Tibial nerve (tissue), 4 donors: Measurements from ENCODE around the gene NEK11. TPM values are rescaled to one million over a fixed set of nuclear protein-coding genes. Genes with fewer than 3 reads are reported as not detected.

ENCODE experiments used
- DNase-seq, 2 donors: peaks; one replicate each; pipeline ENCODE4 v3.0.0-alpha.2; 2019; ENCODE audit warnings: low spot score in 2 of 2
- H3K27ac ChIP-seq, 4 donors: fragments of 200-600 bp; sonication (generic) in 3 of 4; one replicate each; pipeline ENCODE4 v1.5.1; 2017 to 2019; ENCODE audit warnings: mild to moderate bottlenecking in 1 of 4
- H3K27me3 ChIP-seq, 2 donors: fragments of 200-600 bp; sonication (generic) in 1 of 2; one replicate each; pipeline versions ENCODE4 v1.5.1 to v1.6.0; 2017 to 2019
- H3K36me3 ChIP-seq, 3 donors: fragments of 200-600 bp; sonication (generic); one replicate each; pipeline ENCODE4 v1.5.1; 2018 to 2019
- H3K4me1 ChIP-seq, 4 donors: fragments of 200-600 bp; sonication (generic) in 3 of 4; one replicate each; pipeline ENCODE4 v1.5.1; 2017 to 2019
- H3K4me3 ChIP-seq, 4 donors: fragments of 200-600 bp; sonication (generic) in 3 of 4; one replicate each; pipeline ENCODE4 v1.5.1; 2017 to 2019; ENCODE audit warnings: mild to moderate bottlenecking in 1 of 4, moderate library complexity in 1 of 4
- H3K9me3 ChIP-seq, 4 donors: fragments of 200-600 bp; sonication (generic) in 3 of 4; one replicate each; pipeline ENCODE4 v1.5.1; 2017 to 2019
- CTCF ChIP-seq, 5 experiments: fragments of 200-600 bp in 3 of 5; fragments of 450-650 bp in 2 of 5; sonication (generic) in 3 of 5; IDR thresholded peaks; one replicate each; pipeline ENCODE4 v1.5.1; 2016 to 2019; ENCODE audit warnings: antibody characterized with exemption in 5 of 5, mild to moderate bottlenecking in 3 of 5, moderate library complexity in 2 of 5
- EP300 ChIP-seq, 2 donors: sonication (generic); formaldehyde crosslinking; IDR thresholded peaks; one replicate each; pipeline ENCODE4 v1.6.1; 2017; ENCODE audit warnings: antibody characterized with exemption in 2 of 2, mild to moderate bottlenecking in 1 of 2
- POLR2A ChIP-seq, 2 donors: fragments of 450-650 bp; IDR thresholded peaks; one replicate each; pipeline ENCODE4 v1.6.1; 2017; ENCODE audit warnings: antibody characterized with exemption in 2 of 2, mild to moderate bottlenecking in 2 of 2, moderate library complexity in 2 of 2
- WGBS, 2 donors: methylation state at CpG; one replicate each; pipeline ENCODE4 v1.1.5; 2018; 5-methylcytosine and 5-hydroxymethylcytosine counted together
- total RNA-seq, 4 donors: library from RNA; depleted of rRNA; stranded (reverse); fragments of >200 nt; gene quantifications; one replicate each; pipeline ENCODE4 v1.1.0, GENCODE V29; 2016

The NEK11 gene
- total RNA-seq, 4 donors from 2014 or later = 7.0 to 32.8 (median 15.3) TPM

DNA sequence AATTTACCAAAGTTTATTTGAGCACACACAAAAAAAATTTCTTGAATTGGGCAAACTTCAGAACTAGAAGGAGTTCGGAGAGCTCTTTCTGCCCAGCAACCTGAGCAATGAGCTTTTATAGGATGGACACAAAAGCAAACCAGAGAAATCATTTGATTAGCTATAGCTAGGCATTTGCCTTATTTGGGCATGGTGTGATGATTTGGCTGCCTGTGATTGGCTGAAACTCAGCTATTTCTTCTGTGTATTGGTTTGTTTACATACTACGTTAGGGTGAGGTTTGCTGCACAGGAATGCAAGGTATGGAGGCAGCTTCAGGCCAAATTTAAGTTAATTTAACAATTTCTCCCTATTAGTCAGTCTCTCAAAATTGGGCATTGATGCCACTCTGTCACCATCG, 65.1 kb downstream of the NEK11 start:
- H3K27ac ChIP-seq = no peak overlapping the region
- DNase-seq = no peak
- TF ChIP-seq CTCF (IDR thresholded peaks at IDR 0.05) = no peak
- no peak for TF ChIP-seq POLR2A (IDR thresholded peaks at IDR 0.05)
- TF ChIP-seq EP300 (IDR thresholded peaks at IDR 0.05) = no peak
- no peaks in the 10 kb centered on the region for H3K27me3 ChIP-seq
- H3K9me3 ChIP-seq = no peaks in the 10 kb centered on the region
- 68 to 73% methylated on average over 3 of the region's 3 CpGs for WGBS, 2 donors
- H3K4me3 ChIP-seq = no peak overlapping the region
- no peaks in the 10 kb centered on the region for H3K4me1 ChIP-seq
- no peaks in the 10 kb centered on the region for H3K36me3 ChIP-seq

DNA sequence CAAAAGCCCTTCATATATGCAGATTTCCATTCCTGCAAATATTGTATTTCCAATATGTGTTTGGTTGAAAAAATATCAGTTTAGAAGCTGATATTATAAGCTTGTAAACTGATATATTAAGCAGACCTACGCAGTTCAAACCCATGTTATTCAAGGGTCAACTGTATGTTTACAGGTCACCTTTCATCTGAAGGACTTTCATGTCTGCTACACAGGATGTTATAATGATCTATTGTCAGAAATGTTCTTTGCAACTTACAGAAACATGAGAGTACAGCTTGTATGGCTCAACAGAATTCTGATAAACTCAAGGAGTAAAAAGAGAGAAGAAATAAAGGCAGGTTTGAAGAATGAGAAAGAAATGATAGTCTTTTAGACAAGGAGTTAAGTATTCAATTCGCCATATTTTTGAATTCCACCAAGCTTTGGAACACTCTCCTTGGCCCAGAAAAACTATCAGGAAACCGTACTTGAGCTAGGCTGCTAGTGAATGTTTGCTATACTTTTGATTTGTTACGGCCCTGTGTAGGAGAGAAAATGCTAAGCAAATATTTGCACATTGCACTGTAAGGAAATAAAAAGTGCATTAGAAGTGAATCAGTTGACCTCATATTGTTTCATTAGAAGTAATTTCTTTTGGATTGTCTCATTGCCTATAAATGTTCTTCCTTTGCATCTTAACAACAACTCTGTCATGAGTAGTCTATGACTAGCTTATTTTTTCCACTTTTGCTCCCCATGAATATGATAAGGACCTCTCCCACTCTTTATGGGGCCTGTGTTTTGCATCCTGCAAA, 81.2 kb downstream of the NEK11 start:
- WGBS, 2 donors = 58 to 65% methylated on average over 4 of the region's 4 CpGs

DNA sequence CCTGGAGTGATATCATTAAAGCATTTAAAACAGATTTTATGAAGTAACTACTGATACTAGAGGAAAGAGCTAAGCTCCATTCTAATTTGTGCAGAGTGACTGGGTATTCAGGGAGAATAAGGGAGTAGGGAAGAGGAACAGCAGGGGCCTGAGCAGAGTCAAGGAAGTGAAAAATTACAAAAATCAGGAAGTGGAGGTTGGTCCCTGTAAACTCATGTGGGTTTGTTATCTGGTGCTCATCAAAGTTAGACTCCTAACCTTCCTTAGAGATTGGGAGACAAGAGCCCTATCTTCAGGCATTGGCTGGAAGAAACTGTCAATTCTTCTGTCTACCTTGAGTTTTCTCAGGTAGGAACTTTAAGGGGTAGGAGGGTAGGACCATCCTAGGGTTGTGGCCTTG, 82.5 kb downstream of the NEK11 start:
- no peak for DNase-seq
- H3K4me3 ChIP-seq = no peak overlapping the region
- no peak overlapping the region for H3K27ac ChIP-seq

More for the DNA sequence above, 81.2 kb downstream of the NEK11 start:
- Histone ChIP-seq H3K9me3 (no peaks in the 10 kb centered on the region), H3K27me3 (no peaks in the 10 kb centered on the region), H3K36me3 (peaks cover 0 to 26% (median 0%) of the 10 kb centered on the region in 3 donors), H3K4me1 (no peaks in the 10 kb centered on the region), H3K4me3 (no peak overlapping the region), H3K27ac (no peak overlapping the region)
- DNase-seq = no peak
- TF ChIP-seq CTCF (IDR thresholded peaks at IDR 0.05) (no peak), POLR2A (IDR thresholded peaks at IDR 0.05) (no peak), EP300 (IDR thresholded peaks at IDR 0.05) (no peak)

GRCh38 chr3:131110087-131110486, 83.4 kb downstream of the NEK11 start:
- H3K4me1 ChIP-seq = no peaks in the 10 kb centered on the region
- H3K36me3 ChIP-seq = peaks cover 0 to 9% (median 0%) of the 10 kb centered on the region in 3 donors
- 46 to 69% methylated on average over 1 of the region's 1 CpG for WGBS, 2 donors
- H3K4me3 ChIP-seq = no peak overlapping the region
- TF ChIP-seq CTCF (IDR thresholded peaks at IDR 0.05) = no peak
- TF ChIP-seq EP300 (IDR thresholded peaks at IDR 0.05) = no peak
- TF ChIP-seq POLR2A (IDR thresholded peaks at IDR 0.05) = no peak
- H3K27me3 ChIP-seq = no peaks in the 10 kb centered on the region
- no peak overlapping the region for H3K27ac ChIP-seq
- DNase-seq = no peak
- H3K9me3 ChIP-seq = no peaks in the 10 kb centered on the region

More for the DNA sequence above, 82.5 kb downstream of the NEK11 start:
- Histone ChIP-seq H3K27me3 (no peaks in the 10 kb centered on the region), H3K9me3 (no peaks in the 10 kb centered on the region), H3K36me3 (peaks cover 0 to 13% (median 0%) of the 10 kb centered on the region in 3 donors), H3K4me1 (no peaks in the 10 kb centered on the region)
- no peak for TF ChIP-seq POLR2A (IDR thresholded peaks at IDR 0.05)
- no peak for TF ChIP-seq CTCF (IDR thresholded peaks at IDR 0.05)
- no peak for TF ChIP-seq EP300 (IDR thresholded peaks at IDR 0.05)

- DNase-seq = no peak
- H3K4me3 ChIP-seq = no peak overlapping the region
- H3K9me3 ChIP-seq = peaks cover 0 to 9% (median 0%) of the 10 kb centered on the region in 4 donors
- no peaks in the 10 kb centered on the region for H3K4me1 ChIP-seq
- TF ChIP-seq POLR2A (IDR thresholded peaks at IDR 0.05) (no peak), EP300 (IDR thresholded peaks at IDR 0.05) (no peak), CTCF (IDR thresholded peaks at IDR 0.05) (no peak)
- H3K27me3 ChIP-seq = no peaks in the 10 kb centered on the region
- WGBS, 2 donors = 50 to 60% methylated on average over 3 of the region's 3 CpGs
- H3K36me3 ChIP-seq = peaks cover 0 to 5% (median 0%) of the 10 kb centered on the region in 3 donors
- no peak overlapping the region for H3K27ac ChIP-seq
Measured at GRCh38 chr3:131114256-131114655, 87.6 kb downstream of the NEK11 start.
